GM23338 (cell line): Measurements from ENCODE around the gene ZYG11A.

Experiments used
- CREB1 ChIP-seq: fragments of 250-450 bp; sonication (Bioruptor Pico); IDR thresholded peaks from 2 replicates; pipeline ENCODE4 v1.5.0; 2020; ENCODE audit warnings: low read depth, mild to moderate bottlenecking, moderate library complexity
- EZH2 ChIP-seq: fragments of 200-600 bp; sonication (generic); IDR thresholded peaks from one replicate; pipeline ENCODE4 v1.8.0; 2017; ENCODE audit warnings: antibody characterized with exemption, mild to moderate bottlenecking, low read depth; ENCODE audit not compliant: unreplicated experiment
- EZH2phosphoT487 ChIP-seq: fragments of 200-600 bp; sonication (generic); IDR thresholded peaks from one replicate; pipeline ENCODE4 v1.8.1; 2018; ENCODE audit warnings: antibody characterized with exemption; ENCODE audit not compliant: unreplicated experiment
- JUNB ChIP-seq: IDR thresholded peaks from one replicate; pipeline ENCODE4 v1.6.1; 2016; ENCODE audit warnings: antibody characterized with exemption; ENCODE audit not compliant: unreplicated experiment
- NANOG ChIP-seq: IDR thresholded peaks from 2 replicates; pipeline ENCODE4 v1.6.1; 2016; ENCODE audit warnings: antibody characterized with exemption, borderline replicate concordance
- POLR2AphosphoS5 ChIP-seq: IDR thresholded peaks from 2 replicates; pipeline ENCODE4 v1.6.1; 2016; ENCODE audit warnings: antibody characterized with exemption, low read depth
- STAT1 ChIP-seq: IDR thresholded peaks from one replicate; pipeline ENCODE4 v1.6.1; 2016; ENCODE audit warnings: antibody characterized with exemption; ENCODE audit not compliant: unreplicated experiment
- ZNF114 ChIP-seq: fragments of 250-450 bp; sonication (Bioruptor Pico); IDR thresholded peaks from 2 replicates; pipeline ENCODE4 v1.5.0; 2020; ENCODE audit warnings: mild to moderate bottlenecking, moderate library complexity
- ZNF331 ChIP-seq: fragments of 250-450 bp; sonication (Bioruptor Pico); IDR thresholded peaks from 2 replicates; pipeline ENCODE4 v1.5.0; 2020; ENCODE audit warnings: low read depth, mild to moderate bottlenecking, moderate library complexity
- TF ChIP-seq, protein P1 (sequence below), 2 experiments: fragments of 200-600 bp in 1 of 2; sonication (generic) in 1 of 2; conservative IDR thresholded peaks; 2 replicates each; pipeline versions ENCODE4 v1.5.1 to v1.6.1; 2016 to 2017; ENCODE audit warnings: antibody characterized with exemption in 2 of 2, low read depth in 2 of 2, mild to moderate bottlenecking in 2 of 2, moderate library complexity in 1 of 2
- TF ChIP-seq, protein P2 (sequence below): IDR thresholded peaks from one replicate; pipeline ENCODE4 v1.6.1; 2018; ENCODE audit warnings: antibody characterized with exemption; ENCODE audit not compliant: unreplicated experiment
- TF ChIP-seq, protein P3 (sequence below): IDR thresholded peaks from 2 replicates; pipeline ENCODE4 v1.6.1; 2016; ENCODE audit warnings: antibody characterized with exemption
- TF ChIP-seq, protein P4 (sequence below): fragments of 250-450 bp; sonication (Bioruptor Pico); IDR thresholded peaks from 2 replicates; pipeline ENCODE4 v1.5.0; 2020; ENCODE audit warnings: mild to moderate bottlenecking, moderate library complexity

DNA sequence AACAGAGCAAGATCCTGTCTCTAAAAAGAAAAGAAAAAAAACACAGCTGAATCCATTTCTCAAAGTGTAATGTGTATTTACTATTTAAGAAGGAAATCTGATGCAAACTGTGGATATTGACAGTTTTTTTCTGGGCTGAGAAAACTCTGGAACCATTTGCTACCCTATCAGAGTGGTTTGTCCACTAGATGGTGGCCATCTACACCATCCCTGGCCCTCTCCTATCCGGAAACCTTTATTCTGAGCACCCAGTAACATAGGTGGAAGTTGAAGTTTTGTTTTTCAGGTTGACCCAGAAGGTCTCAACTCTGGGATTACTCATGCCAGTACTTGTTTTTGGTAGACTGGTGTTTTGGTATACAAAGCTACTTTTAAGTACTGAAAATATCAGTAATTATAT lies 58.8 kb downstream of the ZYG11A start:
- TF ChIP-seq, protein P1, sequence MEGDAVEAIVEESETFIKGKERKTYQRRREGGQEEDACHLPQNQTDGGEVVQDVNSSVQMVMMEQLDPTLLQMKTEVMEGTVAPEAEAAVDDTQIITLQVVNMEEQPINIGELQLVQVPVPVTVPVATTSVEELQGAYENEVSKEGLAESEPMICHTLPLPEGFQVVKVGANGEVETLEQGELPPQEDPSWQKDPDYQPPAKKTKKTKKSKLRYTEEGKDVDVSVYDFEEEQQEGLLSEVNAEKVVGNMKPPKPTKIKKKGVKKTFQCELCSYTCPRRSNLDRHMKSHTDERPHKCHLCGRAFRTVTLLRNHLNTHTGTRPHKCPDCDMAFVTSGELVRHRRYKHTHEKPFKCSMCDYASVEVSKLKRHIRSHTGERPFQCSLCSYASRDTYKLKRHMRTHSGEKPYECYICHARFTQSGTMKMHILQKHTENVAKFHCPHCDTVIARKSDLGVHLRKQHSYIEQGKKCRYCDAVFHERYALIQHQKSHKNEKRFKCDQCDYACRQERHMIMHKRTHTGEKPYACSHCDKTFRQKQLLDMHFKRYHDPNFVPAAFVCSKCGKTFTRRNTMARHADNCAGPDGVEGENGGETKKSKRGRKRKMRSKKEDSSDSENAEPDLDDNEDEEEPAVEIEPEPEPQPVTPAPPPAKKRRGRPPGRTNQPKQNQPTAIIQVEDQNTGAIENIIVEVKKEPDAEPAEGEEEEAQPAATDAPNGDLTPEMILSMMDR (conservative IDR thresholded peaks at IDR 0.05; ENCODE audit: low read depth in 2 of 2): no peak
- no peak for TF ChIP-seq JUNB
- TF ChIP-seq, protein P2, sequence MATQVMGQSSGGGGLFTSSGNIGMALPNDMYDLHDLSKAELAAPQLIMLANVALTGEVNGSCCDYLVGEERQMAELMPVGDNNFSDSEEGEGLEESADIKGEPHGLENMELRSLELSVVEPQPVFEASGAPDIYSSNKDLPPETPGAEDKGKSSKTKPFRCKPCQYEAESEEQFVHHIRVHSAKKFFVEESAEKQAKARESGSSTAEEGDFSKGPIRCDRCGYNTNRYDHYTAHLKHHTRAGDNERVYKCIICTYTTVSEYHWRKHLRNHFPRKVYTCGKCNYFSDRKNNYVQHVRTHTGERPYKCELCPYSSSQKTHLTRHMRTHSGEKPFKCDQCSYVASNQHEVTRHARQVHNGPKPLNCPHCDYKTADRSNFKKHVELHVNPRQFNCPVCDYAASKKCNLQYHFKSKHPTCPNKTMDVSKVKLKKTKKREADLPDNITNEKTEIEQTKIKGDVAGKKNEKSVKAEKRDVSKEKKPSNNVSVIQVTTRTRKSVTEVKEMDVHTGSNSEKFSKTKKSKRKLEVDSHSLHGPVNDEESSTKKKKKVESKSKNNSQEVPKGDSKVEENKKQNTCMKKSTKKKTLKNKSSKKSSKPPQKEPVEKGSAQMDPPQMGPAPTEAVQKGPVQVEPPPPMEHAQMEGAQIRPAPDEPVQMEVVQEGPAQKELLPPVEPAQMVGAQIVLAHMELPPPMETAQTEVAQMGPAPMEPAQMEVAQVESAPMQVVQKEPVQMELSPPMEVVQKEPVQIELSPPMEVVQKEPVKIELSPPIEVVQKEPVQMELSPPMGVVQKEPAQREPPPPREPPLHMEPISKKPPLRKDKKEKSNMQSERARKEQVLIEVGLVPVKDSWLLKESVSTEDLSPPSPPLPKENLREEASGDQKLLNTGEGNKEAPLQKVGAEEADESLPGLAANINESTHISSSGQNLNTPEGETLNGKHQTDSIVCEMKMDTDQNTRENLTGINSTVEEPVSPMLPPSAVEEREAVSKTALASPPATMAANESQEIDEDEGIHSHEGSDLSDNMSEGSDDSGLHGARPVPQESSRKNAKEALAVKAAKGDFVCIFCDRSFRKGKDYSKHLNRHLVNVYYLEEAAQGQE: no peak
- no peak for TF ChIP-seq POLR2AphosphoS5
- TF ChIP-seq EZH2: no peak
- TF ChIP-seq EZH2phosphoT487: no peak
- no peak for TF ChIP-seq ZNF114 (CRISPR knock-in tag)
- no peak for TF ChIP-seq CREB1
- no peak for TF ChIP-seq ZNF331 (CRISPR knock-in tag)
- TF ChIP-seq, protein P3, sequence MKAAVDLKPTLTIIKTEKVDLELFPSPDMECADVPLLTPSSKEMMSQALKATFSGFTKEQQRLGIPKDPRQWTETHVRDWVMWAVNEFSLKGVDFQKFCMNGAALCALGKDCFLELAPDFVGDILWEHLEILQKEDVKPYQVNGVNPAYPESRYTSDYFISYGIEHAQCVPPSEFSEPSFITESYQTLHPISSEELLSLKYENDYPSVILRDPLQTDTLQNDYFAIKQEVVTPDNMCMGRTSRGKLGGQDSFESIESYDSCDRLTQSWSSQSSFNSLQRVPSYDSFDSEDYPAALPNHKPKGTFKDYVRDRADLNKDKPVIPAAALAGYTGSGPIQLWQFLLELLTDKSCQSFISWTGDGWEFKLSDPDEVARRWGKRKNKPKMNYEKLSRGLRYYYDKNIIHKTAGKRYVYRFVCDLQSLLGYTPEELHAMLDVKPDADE: no peak
- no peak for TF ChIP-seq NANOG
- TF ChIP-seq, protein P4, sequence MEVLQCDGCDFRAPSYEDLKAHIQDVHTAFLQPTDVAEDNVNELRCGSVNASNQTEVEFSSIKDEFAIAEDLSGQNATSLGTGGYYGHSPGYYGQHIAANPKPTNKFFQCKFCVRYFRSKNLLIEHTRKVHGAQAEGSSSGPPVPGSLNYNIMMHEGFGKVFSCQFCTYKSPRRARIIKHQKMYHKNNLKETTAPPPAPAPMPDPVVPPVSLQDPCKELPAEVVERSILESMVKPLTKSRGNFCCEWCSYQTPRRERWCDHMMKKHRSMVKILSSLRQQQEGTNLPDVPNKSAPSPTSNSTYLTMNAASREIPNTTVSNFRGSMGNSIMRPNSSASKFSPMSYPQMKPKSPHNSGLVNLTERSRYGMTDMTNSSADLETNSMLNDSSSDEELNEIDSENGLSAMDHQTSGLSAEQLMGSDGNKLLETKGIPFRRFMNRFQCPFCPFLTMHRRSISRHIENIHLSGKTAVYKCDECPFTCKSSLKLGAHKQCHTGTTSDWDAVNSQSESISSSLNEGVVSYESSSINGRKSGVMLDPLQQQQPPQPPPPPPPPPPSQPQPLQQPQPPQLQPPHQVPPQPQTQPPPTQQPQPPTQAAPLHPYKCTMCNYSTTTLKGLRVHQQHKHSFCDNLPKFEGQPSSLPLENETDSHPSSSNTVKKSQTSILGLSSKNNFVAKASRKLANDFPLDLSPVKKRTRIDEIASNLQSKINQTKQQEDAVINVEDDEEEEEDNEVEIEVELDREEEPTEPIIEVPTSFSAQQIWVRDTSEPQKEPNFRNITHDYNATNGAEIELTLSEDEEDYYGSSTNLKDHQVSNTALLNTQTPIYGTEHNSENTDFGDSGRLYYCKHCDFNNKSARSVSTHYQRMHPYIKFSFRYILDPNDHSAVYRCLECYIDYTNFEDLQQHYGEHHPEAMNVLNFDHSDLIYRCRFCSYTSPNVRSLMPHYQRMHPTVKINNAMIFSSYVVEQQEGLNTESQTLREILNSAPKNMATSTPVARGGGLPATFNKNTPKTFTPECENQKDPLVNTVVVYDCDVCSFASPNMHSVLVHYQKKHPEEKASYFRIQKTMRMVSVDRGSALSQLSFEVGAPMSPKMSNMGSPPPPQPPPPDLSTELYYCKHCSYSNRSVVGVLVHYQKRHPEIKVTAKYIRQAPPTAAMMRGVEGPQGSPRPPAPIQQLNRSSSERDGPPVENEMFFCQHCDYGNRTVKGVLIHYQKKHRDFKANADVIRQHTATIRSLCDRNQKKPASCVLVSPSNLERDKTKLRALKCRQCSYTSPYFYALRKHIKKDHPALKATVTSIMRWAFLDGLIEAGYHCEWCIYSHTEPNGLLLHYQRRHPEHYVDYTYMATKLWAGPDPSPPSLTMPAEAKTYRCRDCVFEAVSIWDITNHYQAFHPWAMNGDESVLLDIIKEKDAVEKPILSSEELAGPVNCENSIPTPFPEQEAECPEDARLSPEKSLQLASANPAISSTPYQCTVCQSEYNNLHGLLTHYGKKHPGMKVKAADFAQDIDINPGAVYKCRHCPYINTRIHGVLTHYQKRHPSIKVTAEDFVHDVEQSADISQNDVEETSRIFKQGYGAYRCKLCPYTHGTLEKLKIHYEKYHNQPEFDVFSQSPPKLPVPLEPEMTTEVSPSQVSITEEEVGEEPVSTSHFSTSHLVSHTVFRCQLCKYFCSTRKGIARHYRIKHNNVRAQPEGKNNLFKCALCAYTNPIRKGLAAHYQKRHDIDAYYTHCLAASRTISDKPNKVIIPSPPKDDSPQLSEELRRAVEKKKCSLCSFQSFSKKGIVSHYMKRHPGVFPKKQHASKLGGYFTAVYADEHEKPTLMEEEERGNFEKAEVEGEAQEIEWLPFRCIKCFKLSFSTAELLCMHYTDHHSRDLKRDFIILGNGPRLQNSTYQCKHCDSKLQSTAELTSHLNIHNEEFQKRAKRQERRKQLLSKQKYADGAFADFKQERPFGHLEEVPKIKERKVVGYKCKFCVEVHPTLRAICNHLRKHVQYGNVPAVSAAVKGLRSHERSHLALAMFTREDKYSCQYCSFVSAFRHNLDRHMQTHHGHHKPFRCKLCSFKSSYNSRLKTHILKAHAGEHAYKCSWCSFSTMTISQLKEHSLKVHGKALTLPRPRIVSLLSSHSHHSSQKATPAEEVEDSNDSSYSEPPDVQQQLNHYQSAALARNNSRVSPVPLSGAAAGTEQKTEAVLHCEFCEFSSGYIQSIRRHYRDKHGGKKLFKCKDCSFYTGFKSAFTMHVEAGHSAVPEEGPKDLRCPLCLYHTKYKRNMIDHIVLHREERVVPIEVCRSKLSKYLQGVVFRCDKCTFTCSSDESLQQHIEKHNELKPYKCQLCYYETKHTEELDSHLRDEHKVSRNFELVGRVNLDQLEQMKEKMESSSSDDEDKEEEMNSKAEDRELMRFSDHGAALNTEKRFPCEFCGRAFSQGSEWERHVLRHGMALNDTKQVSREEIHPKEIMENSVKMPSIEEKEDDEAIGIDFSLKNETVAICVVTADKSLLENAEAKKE (CRISPR knock-in tag): no peak
- TF ChIP-seq STAT1: no peak
